GM18511 (cell line): ENCODE results near the gene GAL3ST1.
A peak's percentile ranks its signal among the peaks of the same experiment; 100 is the strongest.
"Not testable (repeated sequence)": the region's sequence is repeated elsewhere in the genome, so short reads cannot be mapped to it uniquely, and the experiment has no call there.

Experiments used
- ATAC-seq: cut with Tn5 transposase; IDR thresholded peaks from one replicate; pipeline ENCODE4 v1.9.1; 2021; ENCODE audit warnings: mild to moderate bottlenecking, moderate library complexity; ENCODE audit not compliant: unreplicated experiment

GAL3ST1 gene

DNA sequence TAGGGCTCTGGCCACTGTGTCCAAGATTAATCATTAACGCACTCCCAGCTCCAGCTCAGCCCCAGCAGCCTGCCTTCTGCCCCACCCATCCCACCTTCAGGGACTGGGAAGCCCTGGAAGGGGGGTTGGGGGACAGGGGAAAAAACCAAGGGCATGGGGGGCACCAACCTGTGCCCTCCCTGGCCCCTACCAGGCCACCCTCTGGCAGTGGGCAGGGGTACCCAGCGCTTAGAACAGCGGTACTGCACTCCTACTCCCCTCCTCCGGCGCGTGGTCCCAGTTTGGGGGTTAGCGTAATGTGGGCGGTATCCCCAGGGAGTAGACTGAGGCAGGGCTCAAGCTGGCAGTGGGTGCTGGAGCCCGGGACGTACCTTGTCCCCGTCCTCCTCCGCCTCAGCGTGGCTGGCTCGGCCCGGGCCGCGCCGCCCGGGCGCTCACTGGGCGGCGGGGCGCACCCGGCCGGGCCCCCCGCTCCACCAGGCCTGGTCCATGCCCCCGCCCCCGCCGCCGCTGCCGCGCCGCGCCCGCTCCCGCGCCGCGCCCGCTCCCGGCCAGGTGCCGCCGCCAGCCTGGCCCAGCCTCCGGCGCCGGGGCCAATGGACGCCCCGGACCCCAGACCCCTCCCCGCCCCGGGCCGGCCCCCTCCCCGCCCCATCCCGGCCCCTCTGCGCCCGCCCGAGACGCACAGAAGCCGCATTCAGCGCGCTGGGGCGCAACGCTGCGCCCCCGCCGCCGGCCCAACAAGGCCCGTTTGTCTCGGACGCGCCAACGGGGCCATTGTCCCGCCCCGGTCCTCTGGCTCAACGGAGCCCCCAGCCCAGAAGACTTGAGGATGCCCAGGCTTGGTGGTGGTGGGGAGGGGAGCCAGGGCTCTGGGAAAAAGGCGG, at the start of gene GAL3ST1:
Gene GAL3ST1, minus strand, starts transcription at position 571 of the 887 bp plus-strand sequence. CDS start 17,273 bp downstream, outside the sequence.
- ATAC-seq = no peak

DNA sequence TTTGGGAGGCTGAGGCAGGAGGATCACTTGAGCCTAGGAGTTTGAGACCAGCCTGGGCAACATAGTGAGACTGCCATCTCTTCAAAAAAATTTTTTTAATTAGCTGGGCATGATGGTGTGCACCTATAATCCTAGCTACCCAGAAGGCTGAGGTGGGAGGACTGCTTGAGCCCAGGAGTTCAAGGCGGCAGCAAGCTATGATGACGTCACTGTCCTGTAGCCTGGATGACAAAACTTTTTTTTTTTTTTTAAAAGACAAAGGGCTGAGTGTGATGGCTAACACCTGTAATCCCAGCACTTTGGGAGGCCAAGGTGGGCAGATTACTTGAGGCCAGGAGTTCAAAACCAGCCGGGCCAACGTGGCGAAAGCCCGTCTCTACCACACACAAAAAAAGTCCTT, 45.4 kb upstream of the GAL3ST1 start:
- not testable (repeated sequence) for ATAC-seq

DNA sequence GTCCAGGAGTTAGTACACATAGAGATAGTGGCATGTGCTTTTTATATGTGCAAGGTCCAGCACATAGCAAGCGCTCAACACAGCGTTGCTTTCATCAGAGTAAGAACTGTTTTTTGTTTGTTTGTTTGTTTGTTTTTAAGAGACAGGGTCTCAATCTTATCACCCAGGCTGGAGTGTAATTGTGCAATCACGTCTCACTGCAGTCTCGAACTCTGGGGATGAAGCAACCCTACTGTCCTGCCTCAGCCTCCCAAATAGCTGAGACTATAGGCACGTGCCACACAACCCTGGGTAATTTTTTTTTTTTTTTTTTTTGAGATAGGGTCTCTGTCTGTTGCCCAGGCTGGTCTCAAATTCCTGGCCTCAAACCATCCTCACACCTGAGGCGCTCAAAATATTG, 43.4 kb upstream of the GAL3ST1 start:
- ATAC-seq = no peak

GRCh38 chr22:30615543-30615954, 41.1 kb upstream of the GAL3ST1 start:
- ATAC-seq = no peak

DNA sequence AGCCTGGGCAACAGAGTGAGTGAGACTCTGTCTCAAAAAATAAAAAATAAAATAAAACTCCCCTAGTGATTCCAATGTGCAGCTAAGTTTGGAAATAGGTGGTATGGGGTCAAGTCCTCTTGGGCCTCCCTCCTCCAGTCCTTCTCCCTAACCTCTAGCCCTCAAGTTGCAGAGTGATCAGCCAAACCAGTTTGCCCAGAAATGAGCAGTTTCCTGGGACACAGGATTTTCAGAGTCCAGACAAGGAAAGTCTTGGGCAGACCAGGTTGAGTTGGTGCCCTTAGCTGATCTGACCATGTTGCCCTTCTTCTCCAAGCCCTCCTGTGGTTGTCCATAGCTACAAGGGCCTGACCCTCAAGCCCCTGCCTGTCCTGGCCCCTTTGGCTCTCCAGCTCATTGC, 40.4 kb upstream of the GAL3ST1 start:
- no peak for ATAC-seq

GRCh38 chr22:30614268-30614667, 39.8 kb upstream of the GAL3ST1 start:
- ATAC-seq = no peak

DNA sequence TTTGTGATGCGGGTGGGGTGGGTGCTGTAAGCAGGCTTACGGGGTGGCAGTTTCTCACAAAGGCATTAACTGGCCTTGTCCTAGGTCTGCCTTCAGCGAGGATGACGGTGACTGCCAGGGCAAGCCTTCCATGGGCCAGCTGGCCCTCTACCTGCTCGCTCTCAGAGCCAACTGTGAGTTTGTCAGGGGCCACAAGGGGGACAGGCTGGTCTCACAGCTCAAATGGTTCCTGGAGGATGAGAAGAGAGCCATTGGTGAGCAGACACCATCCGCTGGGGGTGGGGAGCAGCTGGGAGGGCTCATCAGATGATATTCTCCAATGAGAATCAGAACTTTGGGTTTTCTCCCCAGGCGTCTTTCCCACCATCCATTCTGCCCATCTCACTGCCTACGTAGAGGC, 38.3 kb upstream of the GAL3ST1 start:
- ATAC-seq = no peak

DNA sequence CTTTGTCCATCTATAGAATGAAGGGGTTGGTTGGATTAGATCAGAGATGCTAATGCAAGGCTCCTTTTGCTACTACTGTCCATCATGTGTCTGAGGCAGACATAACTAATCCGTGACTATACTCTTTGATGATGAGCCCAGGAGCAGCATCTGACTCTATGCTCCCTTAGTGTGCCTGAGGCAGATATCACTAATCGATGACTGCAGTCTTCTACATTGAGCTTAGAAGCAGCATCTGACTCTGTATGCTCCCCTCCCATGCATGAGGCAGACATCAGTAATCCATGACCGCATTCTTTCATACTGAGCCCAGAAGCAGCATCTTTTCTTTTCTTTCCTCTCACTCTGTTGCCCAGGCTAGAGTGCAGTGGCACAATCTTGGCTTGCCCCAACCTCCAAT, 36.7 kb upstream of the GAL3ST1 start:
- ATAC-seq = no peak

- no peak for ATAC-seq
Observed at GRCh38 chr22:30610299-30610698, 35.8 kb upstream of the GAL3ST1 start.

DNA sequence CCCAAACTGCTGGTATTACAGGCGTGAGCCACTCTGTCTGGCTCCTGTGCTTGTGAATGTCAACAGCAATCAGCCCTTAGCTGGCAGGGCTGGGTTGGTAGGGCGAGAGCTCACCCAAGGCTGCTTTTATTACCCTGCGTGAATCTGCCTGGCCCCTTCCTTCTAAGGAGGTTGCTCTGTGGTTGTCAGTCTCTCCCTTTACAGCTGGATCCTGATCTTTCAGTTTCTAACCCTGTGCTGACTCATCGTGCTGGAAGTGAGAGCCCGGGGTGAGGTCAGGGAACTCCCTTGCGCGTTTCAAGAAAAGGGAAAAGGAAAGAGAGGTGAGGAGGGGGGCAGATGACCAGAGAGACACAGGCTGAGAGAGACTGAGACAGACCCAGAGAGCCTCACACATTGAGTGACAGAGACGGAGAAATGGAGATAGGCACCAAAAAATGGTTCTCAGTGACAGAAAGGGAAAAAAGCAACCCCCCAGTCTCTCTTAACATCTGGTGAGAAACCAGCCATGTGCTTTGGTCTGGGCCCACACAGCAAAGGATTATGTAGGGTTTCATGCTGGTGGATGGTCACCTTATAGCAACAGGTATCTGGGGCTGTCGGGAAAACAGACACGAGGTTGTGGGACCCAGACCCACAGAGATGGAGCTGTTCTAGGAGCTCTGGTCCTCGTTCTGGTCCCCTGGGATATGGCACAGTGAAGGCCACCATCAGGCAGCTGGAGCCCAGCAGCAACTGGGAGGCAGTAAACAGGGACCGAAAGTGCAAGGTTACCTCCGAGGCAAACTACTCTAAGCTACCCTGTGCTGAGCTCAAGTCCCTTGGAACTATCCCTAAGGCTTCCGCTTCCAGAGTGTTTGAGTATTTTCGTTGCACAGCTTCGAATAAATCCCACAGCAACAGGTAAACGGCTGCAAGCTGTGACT, 35.1 kb upstream of the GAL3ST1 start:
- ATAC-seq = peak; percentile 56

GRCh38 chr22:30607939-30608338, 33.5 kb upstream of the GAL3ST1 start:
- ATAC-seq = no peak

DNA sequence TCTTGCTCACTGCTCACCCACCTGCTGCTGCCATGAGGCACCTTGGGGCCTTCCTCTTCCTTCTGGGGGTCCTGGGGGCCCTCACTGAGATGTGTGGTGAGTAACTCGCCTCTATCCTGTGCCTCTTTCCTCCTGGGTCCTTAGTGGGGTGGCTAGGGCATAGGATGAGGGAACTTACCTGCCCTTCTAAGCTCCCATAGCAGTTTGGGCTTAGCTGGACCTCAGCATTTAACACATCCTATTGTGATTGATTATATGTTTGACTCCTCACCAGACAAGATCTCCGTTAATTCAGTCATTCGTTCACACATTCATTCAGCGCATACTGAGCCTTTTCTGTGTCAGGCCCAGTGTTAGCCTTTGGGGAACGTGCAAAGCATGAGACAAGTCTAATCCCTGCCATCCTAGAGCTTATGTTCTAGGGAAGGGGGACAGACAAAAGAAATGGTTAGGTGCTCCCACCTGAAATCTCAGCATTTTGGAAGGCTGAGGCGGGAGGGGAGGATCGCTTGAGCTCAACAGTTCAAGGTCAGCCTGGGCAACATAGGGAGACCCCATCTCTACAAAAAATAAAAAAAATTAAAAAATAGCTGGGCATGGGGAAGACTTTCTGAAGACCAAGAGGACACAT, 33.0 kb upstream of the GAL3ST1 start:
- ATAC-seq = no peak

DNA sequence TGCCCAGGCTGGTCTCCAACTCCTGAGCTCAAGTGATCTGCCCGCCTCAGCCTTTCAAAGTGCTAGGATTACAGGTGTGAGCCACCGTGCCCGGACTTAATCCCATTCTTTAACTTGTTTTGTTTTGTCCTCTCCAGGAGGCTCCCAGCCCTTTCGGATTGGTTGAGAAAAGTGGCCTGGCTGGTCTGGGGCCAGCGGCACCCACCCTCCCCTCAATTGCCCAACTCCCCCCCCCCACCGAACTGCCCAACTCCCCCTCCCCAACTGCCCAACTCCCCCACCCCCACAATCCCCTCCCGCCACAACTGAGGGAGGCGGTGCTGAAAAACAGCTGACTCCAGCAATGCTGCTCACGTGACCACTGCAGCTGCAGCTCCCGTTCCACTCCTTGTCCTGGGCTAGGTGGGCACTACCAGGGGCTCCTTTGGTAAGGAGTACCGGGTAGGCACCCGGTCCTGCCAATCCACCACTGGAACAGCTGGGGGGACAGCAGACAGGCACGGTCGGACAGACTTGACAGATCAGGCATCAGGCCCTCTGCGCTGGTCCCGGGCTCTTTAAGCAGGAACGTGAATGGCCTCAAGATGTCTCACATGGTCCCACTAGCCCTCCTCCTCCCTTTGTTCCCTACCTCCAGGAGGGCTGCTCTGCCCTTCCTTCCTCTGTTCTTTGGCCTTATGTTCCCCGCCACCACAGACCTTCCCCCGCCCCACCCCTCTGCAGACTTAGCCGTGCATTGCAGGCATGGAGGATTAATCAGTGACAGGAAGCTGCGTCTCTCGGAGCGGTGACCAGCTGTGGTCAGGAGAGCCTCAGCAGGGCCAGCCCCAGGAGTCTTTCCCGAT, 32.2 kb upstream of the GAL3ST1 start, which contains the start of gene TCN2:
Gene TCN2, plus strand, starts transcription at position 720 of the 845 bp plus-strand sequence. CDS start 158 bp downstream, outside the sequence.
- ATAC-seq = no peak

- ATAC-seq = no peak
Observed at GRCh38 chr22:30605449-30606110, 31.1 kb upstream of the GAL3ST1 start.

- no peak for ATAC-seq
Observed at GRCh38 chr22:30604723-30605122, 30.3 kb upstream of the GAL3ST1 start.

GRCh38 chr22:30603801-30604200, 29.3 kb upstream of the GAL3ST1 start:
- ATAC-seq = no peak

GRCh38 chr22:30602049-30602448, 27.6 kb upstream of the GAL3ST1 start:
- no peak for ATAC-seq

GRCh38 chr22:30601464-30601863, 27.0 kb upstream of the GAL3ST1 start:
- ATAC-seq = no peak

- no peak for ATAC-seq
Observed at GRCh38 chr22:30600921-30601320, 26.5 kb upstream of the GAL3ST1 start.

DNA sequence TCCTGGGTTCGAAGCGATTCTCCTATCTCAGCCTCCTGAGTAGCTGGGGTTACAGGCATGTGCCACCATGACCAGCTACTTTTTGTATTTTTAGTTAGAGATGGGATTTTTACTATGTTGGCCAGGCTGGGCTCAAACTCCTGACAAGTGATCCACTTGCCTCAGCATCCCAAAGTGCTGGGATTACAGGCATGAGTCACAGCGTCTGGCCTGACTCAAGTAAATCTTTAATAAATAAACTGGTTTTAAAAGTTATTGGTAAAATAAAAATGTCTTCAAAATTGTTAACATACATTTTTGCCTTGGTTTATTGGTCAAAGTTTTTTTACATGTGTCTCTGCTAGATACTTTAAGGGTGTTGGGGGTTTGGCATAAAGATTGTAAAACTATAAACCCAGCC, 24.5 kb upstream of the GAL3ST1 start:
- ATAC-seq = no peak
